HUDEP-2 (cell line): ENCODE measurements around the gene ABCG2.
A peak's percentile ranks its signal among the peaks of the same experiment; 100 is the strongest.
"Not testable (repeated sequence)": the region's sequence is repeated elsewhere in the genome, so short reads cannot be mapped to it uniquely, and the experiment has no call there.

Experiments used
- DNase-seq, 76 experiments: peaks; one replicate each; lab custom pipeline; 2025; ENCODE audit not compliant: unreplicated experiment in 76 of 76; lab: John Stamatoyannopoulos, UW

ABCG2 gene

GRCh38 chr4:88169298-88169697 is 10.9 kb upstream of the ABCG2 start:
- DNase-seq, result no peak

GRCh38 chr4:88166608-88167007 is 8.2 kb upstream of the ABCG2 start:
- DNase-seq, result no peak

GRCh38 chr4:88163336-88163735 is 4.9 kb upstream of the ABCG2 start:
- no peak for DNase-seq

GRCh38 chr4:88162626-88163025 is 4.2 kb upstream of the ABCG2 start:
- DNase-seq, result no peak

GRCh38 chr4:88159229-88159725 is 838 bp upstream of the ABCG2 start:
- DNase-seq, result peak in 13 of 76 experiments; percentile 21 to 74 (median 50)

- peak in 1 of 76 experiments; percentile 19 for DNase-seq
Measured at GRCh38 chr4:88158038-88158488, 376 bp downstream of the ABCG2 start.

- not testable (repeated sequence) for DNase-seq
Measured at GRCh38 chr4:88152331-88152730, 6.1 kb downstream of the ABCG2 start.

GRCh38 chr4:88148560-88148959 is 9.9 kb downstream of the ABCG2 start:
- no peak for DNase-seq

GRCh38 chr4:88147799-88148217 is 10.6 kb downstream of the ABCG2 start:
- no peak for DNase-seq

- no peak for DNase-seq
Measured at GRCh38 chr4:88146891-88147290, 11.5 kb downstream of the ABCG2 start.

- no peak for DNase-seq
Measured at GRCh38 chr4:88144866-88145300, 13.6 kb downstream of the ABCG2 start.

- DNase-seq, result no peak
Measured at GRCh38 chr4:88144048-88144447, 14.4 kb downstream of the ABCG2 start.

- no peak for DNase-seq
Measured at GRCh38 chr4:88143504-88143903, 14.9 kb downstream of the ABCG2 start.

GRCh38 chr4:88138561-88138960 is 19.9 kb downstream of the ABCG2 start:
- no peak for DNase-seq

GRCh38 chr4:88137112-88137511 is 21.3 kb downstream of the ABCG2 start:
- DNase-seq, result no peak

GRCh38 chr4:88136249-88136648 is 22.2 kb downstream of the ABCG2 start:
- DNase-seq, result no peak

GRCh38 chr4:88135356-88135663 is 23.1 kb downstream of the ABCG2 start:
- no peak for DNase-seq

- DNase-seq, result no peak
Measured at GRCh38 chr4:88134536-88135355, 23.7 kb downstream of the ABCG2 start.

- no peak for DNase-seq
Measured at GRCh38 chr4:88134111-88134510, 24.3 kb downstream of the ABCG2 start.

GRCh38 chr4:88130544-88131305 is 27.7 kb downstream of the ABCG2 start:
- DNase-seq, result no peak

- DNase-seq, result no peak
Measured at GRCh38 chr4:88130003-88130402, 28.4 kb downstream of the ABCG2 start.

- not testable (repeated sequence) for DNase-seq
Measured at GRCh38 chr4:88122260-88122659, 36.2 kb downstream of the ABCG2 start.
